ENCODE results near the gene PDIA3.
A peak's percentile ranks its signal among the peaks of the same experiment; 100 is the strongest.
"Not testable (repeated sequence)": the region's sequence is repeated elsewhere in the genome, so short reads cannot be mapped to it uniquely, and the experiment has no call there.

PDIA3 gene

DNA sequence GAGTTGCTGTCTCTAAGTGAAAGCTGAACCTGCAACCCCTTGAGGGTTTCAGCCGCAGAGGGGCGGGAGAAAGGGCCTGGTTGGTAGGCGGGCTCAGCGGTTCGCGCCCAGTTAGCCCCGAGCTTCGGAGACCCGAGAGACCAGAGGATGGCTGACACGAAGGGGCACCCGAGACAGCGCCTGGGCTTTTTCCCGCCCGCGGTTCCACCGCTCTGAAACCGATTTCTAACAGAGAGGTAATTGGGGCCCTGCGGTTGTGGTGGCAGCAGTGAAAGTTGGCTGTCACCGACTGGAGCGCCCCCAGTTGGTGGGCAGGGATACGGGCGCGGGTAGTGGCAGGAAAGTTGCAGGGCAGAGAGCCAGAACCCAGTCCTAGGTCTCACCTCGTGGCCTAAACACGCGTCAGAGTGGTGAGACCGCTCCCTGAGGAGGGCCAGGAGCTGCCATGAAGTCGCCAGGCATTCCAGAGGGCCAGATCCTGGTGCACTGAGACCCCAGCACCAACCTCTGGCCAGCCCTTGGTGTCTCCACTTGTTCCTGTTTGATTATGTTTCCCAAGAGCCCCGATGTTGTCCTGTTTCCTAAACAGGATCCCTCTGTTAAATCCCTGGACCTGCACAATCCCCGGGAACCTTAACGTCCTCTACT lies 31.2 kb downstream of the PDIA3 start:
- DNase-seq: peak; percentile 91

- DNase-seq: no peak
Measured at GRCh38 chr15:43779016-43779415, 32.8 kb downstream of the PDIA3 start.

GRCh38 chr15:43789409-43789808 lies 43.2 kb downstream of the PDIA3 start:
- no peak for DNase-seq

DNA sequence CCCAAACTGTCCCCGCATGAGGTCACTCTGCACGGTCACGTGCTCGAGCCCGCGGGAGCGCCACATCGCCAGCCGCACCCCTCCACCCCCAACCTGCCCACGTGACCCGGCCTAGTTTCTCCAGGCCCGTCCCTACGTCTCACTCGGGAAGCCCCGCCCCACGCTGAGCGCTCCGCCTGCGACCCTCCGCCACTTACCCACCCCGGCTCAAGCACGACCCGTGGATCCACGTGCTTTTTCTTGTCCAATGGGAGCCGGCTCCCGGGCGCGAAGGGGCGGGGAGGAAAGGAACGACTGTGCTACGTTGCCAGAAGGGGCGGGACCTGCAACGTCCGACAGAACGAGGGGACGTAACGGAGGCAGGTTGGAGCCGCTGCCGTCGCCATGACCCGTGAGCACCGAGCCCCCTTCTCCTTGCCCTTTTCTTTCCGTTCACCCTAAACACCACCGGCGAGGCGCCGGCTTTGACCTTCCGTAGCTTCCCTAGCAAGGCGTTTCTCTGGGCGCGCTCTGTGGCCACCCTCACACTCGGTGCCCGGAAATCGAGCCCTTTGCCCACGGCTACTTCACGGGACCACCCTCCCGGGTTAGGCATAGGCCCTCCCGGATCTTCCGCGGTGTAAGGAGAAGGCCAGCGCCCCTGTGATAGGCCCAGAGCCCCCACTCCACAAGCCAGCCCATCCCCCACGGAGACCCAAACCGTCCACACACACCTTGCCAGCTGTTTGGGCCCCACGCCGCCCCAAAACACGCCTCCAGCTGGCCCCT lies 45.9 kb downstream of the PDIA3 start, which contains the start of gene SERF2:
Gene SERF2 (plus strand): TSS at position 328 of the 768 bp plus-strand sequence. CDS start 57 bp downstream, at position 385.
- peak; percentile 100 for DNase-seq

DNA sequence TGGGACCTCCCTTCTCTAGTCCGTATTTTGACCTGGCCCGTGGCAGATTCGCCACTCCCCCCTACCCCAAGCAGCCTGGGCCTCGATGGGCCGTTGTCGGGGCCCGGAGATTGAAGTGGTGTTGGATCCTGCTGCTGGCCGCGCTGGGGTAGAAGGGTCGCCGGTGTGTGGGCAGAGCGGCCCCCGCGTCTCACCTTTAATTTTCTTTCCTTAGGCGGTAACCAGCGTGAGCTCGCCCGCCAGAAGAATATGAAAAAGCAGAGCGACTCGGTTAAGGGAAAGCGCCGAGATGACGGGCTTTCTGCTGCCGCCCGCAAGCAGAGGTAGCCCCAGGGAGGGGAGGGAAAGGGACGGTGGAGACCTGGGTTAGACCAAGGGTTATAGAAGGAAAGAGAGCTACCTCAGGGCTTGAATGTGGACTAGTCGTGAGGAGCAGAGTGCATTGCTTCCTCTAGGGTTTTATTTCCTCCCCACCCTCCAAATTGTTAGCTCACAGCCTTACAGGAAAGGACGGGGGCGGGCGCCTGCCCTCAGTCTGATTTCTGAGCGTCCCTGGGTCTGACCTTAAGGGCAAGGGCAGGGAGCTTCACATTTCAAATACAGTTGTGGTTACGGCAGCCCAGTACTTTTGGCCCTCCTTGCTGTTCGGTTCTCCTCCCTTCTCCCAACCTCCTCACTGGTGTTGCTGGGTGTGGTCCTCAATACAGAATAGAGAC lies 46.7 kb downstream of the PDIA3 start:
- DNase-seq: no peak

DNA sequence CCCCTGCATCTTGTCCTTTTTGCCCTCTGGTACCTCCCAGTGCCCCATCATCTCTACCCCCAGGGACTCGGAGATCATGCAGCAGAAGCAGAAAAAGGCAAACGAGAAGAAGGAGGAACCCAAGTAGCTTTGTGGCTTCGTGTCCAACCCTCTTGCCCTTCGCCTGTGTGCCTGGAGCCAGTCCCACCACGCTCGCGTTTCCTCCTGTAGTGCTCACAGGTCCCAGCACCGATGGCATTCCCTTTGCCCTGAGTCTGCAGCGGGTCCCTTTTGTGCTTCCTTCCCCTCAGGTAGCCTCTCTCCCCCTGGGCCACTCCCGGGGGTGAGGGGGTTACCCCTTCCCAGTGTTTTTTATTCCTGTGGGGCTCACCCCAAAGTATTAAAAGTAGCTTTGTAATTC lies 47.4 kb downstream of the PDIA3 start:
- DNase-seq: no peak

- no peak for DNase-seq
Measured at GRCh38 chr15:43794269-43795037, 48.2 kb downstream of the PDIA3 start.

DNA sequence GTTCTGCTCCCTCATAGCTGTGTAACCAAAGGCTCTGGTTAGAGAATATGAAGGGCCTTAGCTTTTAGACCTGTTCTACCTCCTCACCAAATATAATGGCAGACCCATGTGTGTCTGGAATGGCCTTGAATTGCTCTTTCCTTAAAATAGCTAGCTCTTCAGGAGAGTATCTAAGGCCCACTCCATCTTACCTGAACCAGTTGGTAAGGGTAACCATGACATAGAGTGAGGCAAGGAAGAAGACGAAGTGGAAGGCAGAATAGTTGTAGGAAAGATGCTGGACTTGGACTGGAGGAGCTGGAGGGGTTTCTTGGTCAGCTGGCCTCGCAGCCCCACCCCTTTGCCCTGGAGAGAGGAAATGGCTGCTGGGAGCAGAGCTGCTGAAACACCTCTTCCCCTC lies 49.0 kb downstream of the PDIA3 start:
- DNase-seq: no peak

- DNase-seq: no peak
Measured at GRCh38 chr15:43795997-43796396, 49.8 kb downstream of the PDIA3 start.

DNA sequence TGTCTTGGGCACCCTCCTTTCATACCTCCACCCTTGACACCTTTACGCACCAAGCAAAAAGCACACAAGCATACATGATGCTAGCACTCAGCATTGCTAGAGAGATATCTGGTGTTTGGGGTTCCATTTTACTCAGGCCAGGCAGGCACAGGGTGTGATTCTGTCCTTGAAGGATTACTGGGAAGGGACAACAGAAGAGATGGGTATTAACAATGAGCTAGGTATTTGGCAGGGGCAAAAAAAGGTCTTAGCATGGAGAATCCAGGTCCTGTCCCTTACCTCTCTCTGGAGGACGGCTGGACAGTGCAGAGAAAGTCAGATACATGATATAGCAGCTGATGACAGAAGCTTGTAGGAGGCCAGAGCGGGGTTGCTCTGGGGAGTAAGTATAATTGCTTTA lies 50.3 kb downstream of the PDIA3 start:
- no peak for DNase-seq

DNA sequence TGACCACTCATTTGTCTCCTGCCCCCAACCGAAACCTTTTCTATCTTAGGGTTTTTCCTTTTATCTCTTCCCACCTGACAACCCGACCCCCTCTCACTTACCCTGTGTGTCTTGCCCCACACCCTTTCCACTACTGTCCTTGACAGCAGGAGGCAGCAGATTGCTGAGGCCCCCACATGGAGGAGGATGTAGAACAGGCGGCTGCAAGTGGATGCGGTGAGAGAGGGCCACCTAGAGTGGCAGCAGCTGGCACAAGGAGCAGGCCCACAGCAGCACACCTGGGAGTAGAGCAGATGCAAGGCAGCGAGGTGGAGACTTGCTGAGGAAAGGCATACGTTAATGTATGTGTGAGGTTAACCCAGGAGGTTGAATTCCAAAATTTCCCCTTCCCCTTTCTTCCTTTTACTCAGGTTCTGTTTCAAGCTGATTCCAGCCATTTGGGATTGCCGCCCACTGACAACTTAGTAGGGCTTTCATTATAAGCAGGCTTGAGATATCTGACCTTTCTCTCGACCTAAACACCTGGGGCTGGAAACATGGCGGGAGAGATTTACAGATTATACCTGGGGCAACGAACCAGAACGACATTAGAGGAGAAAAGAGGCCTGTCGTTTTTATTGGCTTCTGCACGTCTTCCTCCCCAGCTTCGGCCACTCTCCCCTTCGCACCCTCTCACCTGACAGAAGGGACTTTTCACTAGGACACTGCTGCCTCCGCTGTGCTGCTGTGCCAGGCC lies 53.1 kb downstream of the PDIA3 start:
- no peak for DNase-seq

GRCh38 chr15:43799945-43800285 lies 53.7 kb downstream of the PDIA3 start, which contains the start of gene SERINC4:
SERINC4 (minus strand) TSS chr15:43800220; CDS start chr15:43799986, 234 bp downstream.
- DNase-seq: no peak

- DNase-seq: peak; percentile 90
Measured at GRCh38 chr15:43800286-43801141, 54.3 kb downstream of the PDIA3 start, which contains the start of gene HYPK. HYPK (plus strand) TSS chr15:43800599; CDS start chr15:43800623, 24 bp downstream.

GRCh38 chr15:43802676-43803075 lies 56.4 kb downstream of the PDIA3 start:
- DNase-seq: not testable (repeated sequence)

- no peak for DNase-seq
Measured at GRCh38 chr15:43808435-43808950, 62.3 kb downstream of the PDIA3 start.

DNA sequence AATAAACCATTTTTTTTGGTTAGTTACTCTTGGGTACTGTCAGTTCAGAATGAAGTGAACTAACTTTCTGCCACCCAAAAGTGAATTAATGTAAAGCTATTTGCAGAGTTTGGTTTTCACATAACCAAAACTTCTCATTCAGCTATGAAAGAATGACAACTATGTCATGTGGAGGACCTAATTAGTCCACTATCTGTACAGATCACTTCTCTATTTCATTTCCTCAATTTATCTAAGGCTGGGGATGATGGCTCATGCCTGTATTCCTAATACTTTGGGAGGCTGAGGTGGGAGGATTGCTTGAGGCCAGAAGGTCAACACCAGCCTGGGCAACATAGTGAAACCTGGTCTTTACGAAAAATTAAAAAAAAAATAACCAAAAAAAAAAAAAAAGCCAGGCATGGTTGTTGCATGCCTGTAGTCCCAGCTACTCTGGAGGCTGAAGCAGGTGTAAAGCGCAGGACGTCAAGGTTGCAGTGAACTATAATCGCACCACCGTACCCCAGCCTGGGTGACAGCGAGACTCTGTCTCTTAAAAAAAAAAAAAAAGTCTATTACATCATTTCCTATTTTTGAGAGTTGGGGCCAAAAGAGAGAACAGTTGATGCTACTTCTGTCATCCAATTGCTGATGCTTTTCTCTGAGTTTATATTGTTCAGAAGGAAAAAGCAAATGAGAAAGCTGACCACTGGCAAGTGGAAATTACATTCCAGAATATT lies 62.9 kb downstream of the PDIA3 start:
- DNase-seq: no peak

- DNase-seq: not testable (repeated sequence)
Measured at GRCh38 chr15:43815064-43815463, 68.8 kb downstream of the PDIA3 start.

GRCh38 chr15:43821505-43821904 lies 75.3 kb downstream of the PDIA3 start:
- no peak for DNase-seq
